GM18519 (cell line): ENCODE measurements around the gene VKORC1L1.
"Not testable (repeated sequence)": the region's sequence is repeated elsewhere in the genome, so short reads cannot be mapped to it uniquely, and the experiment has no call there.

Experiments used
- ATAC-seq: cut with Tn5 transposase; IDR thresholded peaks from one replicate; pipeline ENCODE4 v1.9.1; 2021; ENCODE audit warnings: mild to moderate bottlenecking, moderate library complexity; ENCODE audit not compliant: unreplicated experiment, low FRiP score

VKORC1L1 gene

DNA sequence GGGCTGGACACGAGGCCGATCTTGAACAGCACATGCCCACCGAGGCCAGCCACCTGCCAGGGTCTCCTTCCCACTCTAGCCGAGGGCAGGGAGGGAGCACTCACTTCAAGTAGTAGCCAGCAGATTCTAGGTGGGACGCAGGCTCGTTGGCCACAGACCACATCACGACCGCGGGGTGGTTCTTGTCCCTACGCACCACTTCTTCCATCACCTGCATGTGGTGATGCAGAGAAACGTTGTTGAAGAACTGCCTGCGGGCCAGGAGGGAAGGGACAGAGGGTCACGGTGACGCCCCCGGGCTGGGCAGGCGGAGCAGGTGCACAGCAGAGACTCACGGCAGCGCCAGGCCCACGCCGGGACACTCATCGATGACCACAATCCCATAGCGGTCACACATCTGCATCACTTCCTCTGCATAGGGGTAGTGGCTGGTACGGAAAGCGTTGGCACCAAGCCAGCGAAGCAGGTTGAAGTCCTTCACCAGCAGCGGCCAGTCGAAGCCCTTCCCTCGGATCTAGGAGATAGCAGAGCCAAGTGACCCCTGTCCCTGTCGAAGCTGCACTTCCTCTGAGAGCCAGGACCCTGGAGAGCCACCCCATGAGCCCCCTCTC, 101.4 kb downstream of the VKORC1L1 start:
- ATAC-seq, result no peak

DNA sequence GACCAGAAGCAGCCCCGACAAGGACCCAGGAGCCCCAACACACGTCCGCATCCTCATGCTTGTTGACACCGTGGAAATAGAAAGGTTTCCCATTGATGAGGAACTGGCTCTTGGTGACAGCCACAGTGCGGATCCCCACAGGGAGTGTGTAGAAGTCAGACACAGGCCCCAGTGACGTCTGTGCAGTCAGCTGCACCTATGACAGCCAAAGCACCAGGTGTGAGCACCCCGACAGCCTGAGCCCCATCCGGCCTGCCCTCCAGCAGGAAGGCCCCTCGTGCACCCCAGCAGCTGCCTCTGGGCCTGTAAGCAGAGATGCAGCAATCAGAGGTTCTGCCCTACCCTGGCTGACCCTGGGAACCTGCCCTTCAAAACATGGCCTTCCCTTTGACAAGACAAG, 102.0 kb downstream of the VKORC1L1 start:
- ATAC-seq, result no peak

DNA sequence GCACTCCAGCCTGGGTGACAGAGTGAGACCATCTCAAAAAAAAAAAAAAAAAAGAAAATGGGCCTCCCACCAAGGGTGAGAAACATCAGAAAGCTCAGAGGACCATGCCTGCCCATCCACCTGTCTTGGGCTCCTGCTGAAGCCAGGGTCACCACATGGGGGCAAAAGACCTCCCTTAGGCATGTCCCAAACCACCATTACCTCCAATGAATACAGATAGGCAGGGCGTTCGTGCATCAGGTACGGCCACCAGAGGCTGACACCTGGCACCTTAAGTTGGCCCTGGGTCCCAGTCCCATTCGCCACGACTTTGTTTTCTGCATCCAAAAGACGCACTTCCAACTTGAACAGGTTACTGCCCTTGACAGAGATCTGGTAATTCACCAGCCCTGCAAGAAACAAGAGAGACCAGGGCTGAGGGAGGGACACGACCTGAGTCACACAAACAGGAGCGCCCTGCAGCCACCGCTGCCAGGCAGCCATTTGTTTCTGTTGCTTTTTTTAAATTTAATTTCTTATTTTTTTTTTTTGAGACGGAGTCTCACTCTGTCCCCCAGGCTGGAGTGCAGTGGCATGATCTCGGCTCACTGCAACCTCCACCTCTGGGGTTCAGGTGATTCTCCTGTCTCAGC, 103.1 kb downstream of the VKORC1L1 start:
- no peak for ATAC-seq

DNA sequence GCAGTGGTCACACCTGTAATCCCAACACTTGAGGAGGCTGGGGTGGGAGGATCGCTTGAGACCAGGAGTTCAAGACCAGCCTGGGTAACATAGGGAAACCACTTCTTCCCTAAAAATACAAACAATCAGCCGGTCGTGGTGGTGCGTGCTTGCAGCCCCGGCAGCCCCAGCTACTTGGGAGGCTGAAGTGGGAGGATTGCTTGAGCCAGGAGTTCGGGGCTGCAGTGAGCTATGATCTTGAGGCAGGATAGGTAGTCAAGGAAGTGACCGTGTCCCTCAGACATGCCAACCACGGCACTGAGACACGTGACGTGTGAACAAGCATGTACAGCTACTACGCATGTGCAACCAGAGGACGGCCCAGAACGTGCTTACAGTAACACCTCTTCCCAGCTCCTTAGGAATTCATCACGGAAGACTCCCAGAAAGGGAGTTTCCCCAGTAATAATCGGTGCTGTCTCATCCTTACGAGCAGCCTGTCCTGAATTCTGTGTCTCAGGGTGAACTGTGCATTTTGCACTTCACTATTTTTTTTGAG, 103.9 kb downstream of the VKORC1L1 start:
- no peak for ATAC-seq

DNA sequence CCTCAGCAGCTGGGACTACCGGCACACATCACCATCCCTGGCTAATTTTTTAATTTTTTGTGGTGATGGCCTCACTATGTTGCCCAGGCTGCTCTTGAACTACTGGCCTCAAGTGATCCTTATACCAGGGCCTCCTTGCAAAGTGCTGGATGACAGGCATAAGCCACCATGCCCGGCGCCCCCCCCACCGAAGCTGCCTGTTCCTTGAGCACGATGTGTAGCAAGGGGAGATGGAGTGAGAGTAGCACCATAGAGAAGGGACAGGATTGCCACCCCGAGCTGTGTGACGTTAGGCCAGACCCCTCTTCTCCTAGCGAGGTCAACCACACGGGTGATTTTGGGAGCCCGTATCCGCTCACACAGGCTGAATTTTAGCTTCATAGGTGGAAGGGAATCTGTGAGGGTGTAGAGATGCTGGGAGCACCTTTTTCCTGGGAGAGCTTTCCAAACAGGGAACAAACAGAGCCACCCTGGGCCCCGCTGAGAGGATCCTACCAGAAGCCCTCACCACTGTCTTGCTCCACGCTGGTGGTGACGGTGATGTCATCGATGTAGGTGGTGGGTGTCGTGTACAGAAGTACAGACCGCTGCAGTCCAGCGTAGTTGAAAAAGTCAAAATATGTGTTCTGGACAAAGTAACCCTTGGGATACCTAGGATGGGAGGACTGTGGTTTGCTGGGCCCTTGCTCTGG, 106.2 kb downstream of the VKORC1L1 start:
- ATAC-seq, result no peak

DNA sequence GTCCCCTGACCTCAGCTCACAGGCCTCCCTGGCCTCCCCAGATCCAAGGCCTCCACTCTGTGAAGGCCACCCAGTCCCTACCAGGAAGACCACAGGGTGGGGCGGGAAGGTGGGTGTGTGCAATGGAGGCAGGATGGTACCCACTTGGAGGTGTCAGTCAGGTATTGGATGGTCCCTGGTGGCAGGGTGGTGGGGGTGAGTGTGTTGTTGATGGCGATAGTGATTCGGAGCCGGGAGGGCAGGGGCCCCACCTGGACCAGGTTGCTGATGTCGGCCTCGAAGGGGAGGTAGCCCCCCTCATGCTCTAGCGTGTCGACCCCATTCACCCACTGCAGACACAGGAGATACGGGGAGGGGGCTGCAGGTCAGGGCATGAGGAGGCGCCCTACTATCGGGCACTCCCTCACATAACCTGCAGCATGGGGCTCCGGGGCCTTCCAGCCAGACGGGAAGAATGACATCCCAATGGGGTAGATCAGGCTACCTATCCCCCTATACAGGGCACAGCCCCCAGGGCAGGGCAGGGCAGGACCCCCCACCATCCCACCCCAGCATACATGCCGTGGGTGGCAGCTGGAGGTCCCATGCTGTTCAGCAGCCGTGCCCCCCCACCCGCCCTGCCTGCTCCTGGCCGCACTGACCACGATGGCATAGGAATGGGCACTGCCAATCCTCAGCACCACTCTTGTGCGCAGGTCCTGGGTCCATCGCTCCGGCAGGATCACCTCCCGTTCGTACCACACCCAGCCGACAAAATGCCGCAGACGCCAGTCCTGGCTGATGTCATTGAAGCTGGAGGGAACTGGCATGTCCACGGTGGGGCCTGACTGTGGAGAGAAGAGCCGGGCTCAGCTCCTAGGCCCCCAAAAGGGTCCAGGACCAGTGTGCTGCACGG, 107.0 kb downstream of the VKORC1L1 start:
- no peak for ATAC-seq

DNA sequence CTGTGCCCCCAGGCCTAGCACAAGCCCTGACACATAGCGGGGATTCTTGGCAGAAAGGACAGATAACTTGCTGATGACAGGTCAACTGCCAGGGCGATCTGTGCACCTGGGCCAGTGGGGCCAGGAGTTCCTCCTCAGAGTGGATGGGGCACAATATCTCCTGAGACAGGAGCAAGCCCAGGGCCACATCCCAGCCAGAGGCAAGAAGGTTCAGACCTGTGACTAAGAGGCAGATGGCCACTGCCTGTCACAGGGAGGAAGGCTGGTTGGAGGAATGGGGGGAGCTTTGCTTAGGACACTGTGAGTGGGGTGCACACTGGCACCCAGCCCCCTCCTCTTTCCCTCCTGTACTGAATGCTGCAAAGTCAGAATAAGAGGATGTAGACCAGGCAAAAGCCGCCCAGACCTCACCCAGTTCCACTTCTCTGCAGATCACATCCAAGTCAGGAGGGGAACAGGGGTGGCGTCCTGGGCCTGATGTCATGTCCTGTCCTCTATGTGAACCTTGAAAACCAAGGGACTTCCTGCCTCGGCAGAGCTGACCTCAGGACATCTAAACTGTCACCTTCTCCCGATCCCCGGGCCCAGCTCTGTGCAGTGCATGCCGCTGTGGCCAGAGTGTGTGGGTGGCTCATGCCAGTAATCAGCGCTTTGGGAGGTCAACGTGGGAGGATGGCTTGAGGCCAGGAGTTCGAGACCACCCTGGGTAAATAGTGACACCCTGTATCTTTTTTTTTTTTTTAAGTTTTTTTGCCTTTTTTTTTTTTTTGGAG, 107.8 kb downstream of the VKORC1L1 start:
- peak; percentile 78 for ATAC-seq

DNA sequence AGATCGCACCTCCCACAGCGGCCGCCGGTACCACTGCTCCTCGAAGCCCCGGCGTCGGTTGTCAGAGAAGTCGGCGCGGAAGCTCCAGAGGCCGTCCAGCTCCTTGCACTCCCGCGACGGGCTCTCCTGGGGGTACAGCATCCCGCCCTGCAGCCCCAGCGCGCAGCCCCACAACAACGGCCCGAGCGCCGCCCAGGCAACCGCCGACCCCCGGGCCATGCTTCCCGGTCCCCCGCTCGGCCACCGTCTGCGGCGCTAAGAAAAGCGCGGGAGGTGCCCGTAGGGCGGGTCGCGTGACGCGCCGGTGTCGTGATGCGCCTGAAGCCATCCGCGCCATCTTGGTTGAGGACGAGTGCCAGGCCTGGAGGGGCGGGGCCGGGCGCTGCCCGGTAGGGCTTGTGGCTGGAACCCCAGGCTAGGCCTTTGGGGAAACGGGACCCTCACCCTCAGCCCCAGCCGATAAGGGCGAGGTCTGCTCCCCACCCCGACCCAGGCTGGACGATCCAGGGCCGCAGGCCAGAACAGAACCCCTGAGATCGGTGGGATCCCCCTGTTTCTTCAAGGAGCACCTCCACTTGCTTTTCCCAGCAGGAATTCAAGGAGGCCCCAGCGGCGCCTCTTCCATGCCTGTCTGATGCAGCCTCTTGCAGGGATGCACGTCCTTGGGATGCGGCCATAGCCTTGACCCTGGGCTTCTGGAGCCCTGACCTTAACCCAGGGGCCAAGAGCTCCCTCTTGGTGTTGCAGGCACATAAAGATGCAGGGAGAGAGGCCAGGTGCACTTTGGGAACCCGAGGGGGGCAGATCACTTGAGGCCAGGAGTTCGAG, 109.3 kb downstream of the VKORC1L1 start, which contains the start of gene GUSB:
Gene GUSB (minus strand): TSS at position 249 of the 828 bp plus-strand sequence. CDS start 30 bp downstream, at position 219.
- ATAC-seq, result peak; percentile 74

DNA sequence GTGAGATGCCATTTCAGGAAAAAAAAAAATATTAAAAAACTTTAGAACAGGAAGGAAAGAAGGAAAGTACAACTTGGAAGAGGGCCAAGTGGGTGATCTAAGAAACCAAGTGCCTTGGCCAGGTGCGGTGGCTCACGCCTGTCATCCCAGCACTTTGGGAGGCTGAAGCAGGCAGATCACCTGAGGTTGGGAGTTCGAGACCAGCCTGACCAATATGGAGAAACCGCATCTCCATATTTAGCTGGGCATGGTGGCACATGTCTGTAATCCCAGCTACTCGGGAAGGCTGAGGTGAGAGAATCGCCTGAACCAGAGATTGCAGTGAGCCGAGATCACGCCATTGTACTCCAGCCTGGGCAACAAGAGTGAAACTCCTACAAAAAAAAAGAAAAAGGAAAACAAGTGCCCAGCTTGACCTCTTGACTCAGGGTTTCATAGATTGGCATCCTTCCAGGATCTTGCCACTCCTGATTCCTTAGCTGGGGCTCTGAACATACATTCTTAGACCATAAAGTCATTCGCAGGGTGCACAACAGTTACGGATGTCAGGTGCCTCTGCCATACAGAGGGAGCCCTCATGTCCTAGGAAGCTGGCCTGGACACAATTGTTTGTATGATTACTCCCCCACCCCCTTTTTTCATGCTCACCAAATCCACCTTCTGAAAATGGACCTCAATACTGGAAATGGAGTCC, 111.2 kb downstream of the VKORC1L1 start:
- ATAC-seq, result no peak

DNA sequence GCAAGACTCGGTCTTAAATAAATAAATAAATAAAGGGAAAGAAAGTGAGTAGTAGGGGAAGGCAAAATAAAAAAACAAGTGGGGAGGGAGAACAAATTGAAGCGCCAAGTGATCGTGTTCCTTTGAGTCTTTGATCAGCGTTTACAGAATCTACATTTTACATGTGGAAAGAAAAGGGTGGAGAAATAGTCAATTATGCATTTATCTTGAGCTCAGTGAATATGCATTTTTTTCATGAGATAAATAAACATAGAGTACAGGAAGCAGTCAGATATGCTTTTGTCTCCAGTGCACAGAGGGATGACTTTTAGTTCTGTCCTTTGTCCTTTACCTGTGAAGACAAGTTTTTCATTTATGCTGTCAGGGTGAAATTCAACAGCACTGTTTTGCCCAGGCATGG, 115.2 kb downstream of the VKORC1L1 start:
- ATAC-seq, result no peak

DNA sequence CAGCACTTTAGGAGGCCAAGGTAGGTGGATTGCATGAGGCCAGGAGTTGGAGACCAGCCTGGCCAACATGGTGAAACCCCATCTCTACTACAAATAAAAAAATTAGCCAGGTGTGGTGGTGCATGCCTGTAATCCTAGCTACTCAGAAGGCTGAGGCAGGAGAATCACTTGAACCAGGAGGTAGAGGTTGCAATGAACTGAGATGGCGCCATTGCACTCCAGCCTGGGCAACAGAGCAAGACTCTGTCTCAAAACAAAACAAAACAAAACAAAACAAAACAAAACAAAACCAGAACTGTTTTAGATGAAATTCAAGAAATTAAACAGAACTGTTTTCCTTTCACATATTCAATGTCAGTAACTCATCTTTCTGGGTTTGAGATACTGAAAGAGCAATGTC, 115.6 kb downstream of the VKORC1L1 start:
- not testable (repeated sequence) for ATAC-seq

DNA sequence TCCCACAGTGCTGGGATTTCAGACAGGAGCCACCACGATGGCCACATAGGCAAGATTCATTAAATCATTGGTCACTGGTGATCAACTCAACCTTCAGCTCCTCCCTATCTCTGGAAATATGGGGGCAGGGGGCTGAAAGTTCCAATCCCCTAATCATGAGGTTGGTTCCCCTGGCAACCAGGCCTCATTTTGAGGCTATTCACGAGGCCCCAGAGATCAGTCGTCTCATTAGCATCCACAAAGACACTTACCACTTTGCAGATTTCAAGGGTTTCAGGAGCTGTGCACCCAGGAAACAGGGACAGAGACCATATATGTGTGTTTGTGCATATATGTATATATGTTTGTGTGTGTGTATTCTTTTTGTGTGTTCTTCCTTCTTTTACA, 116.8 kb downstream of the VKORC1L1 start:
- no peak for ATAC-seq

DNA sequence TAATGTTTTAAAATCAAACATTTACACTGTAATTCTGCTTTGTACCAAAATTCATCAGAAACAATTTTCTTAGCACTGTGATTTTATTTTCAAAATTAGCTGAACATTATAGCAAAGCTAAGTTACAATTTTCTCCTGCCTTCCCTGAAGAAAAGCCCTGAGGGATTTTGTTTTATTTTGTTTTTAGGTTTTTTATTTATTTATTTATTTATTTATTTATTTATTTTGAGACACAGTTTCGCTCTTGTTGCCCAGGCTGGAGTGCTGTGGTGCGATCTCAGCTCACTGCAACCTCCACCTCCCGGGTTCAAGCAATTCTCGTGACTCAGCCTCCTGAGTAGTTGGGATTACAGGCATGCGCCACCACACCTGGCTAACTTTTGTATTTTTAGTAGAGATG, 119.0 kb downstream of the VKORC1L1 start:
- not testable (repeated sequence) for ATAC-seq

DNA sequence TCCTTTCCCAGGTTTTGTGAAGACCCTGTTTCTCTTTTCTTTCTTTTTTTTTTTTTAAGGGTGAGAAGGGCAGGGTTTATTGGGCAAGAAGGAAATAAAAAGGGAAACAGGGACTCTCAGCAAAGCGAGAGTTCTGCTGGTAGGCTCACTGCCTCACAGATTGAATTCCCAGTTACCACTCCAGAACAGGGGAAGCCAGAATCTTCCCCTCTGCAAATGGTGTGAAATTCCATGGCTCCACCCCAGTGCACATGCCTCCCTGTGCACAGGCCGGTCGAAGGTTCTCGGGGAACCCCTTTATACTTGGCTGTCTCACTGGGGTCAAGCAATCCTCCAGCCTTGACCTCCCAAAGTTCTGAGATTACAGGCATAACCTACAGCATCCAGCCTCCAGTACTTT, 119.7 kb downstream of the VKORC1L1 start:
- ATAC-seq, result no peak

DNA sequence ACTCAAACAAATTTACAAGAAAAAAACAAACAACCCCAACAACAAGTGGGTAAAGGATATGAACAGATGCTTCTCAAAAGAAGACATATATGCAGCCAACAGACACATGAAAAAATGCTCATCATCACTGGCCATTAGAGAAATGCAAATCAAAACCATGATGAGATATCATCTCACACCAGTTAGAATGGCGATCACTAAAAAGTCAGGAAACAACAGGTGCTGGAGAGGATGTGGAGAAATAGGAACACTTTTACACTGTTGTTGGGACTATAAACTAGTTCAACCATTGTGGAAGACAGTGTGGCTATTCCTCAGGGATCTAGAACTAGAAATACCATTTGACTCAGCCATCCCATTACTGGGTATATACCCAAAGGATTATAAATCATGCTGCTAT, 122.1 kb downstream of the VKORC1L1 start:
- not testable (repeated sequence) for ATAC-seq

DNA sequence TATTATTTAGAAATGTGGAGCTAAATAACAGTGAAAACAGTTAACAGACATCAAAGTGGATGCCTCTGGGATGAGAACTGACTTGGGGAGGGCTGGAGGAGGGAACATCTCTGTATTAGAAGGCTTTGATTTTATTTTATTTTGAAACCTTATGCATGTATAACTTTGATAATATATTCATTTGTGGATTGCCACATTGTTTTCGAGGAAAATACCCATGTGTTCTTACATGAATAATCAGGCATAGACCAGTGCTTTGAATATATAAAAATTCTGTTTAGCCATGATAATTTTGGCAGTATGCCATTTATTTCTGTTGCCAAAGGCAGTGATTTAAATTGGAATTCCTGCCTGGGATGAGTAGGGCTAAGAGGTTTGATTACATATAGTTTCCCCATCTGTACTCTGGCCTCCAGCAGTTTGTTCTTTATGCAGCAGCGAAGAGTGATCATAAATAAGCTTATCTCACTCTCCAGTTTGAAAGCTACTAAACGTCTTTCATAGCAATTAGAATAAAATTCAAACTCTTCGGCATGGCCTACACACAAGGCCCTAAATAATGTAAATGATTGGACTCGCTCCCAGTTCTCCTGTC, 128.0 kb downstream of the VKORC1L1 start:
- ATAC-seq, result not testable (repeated sequence)

DNA sequence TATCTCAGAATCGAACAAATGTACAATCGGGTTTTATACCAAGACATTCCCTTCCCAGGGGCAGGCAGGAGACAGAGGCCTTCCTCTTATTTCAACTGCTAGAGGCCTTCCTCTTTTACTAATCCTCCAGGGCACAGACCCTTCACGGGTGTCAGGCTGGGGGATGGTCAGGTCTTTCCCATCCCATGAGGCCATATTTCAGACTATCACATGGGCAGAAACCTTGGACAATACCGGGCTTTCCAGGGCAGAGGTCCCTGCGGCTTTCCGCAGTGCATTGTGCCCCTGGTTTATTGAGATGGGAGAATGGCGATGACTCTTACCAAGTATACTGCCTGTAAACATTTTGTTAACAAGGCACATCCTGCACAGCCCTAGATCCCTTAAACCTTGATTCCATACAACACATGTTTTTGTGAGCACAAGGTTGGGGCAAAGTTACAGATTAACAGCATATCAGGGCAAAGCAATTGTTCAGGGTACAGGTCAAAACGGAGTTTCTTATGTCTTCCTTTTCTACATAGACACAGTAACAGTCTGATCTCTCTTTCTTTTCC, 132.3 kb downstream of the VKORC1L1 start:
- ATAC-seq, result not testable (repeated sequence)

DNA sequence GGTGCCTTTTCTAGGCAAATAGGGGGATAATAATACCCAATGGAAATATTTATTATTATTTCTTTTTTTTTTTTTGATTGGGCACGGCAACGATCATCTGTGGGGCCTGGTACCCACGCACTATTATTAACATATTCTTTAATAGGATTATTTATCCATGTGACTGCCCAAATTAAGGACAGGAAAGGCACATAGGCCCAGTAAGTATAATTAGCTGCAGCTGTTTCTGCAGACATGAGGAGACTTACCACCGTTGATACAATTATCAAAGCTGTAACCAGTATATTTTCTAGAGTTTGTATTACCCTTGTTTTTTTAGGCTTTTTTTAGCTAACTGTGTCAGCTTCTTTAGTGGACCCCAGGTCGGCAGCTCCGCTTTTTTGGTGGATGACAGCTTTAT, 134.4 kb downstream of the VKORC1L1 start:
- ATAC-seq, result no peak
